ENCODE results near the gene CHSY1.
"Not testable (repeated sequence)": the region's sequence is repeated elsewhere in the genome, so short reads cannot be mapped to it uniquely, and the experiment has no call there.

Gene CHSY1

GRCh38 chr15:101214435-101215097, 37.3 kb downstream of the CHSY1 start:
- not testable (repeated sequence) for H3K4me1 ChIP-seq (ENCODE audit: insufficient read depth, low read length); H3K9me3 ChIP-seq (ENCODE audit: insufficient read depth, low read depth, low read length); H3K9ac ChIP-seq (ENCODE audit: low read depth, low read length); H3K27me3 ChIP-seq (ENCODE audit: insufficient read depth, low read length); H3K27ac ChIP-seq (ENCODE audit: low read length); H3K4me3 ChIP-seq (ENCODE audit: low read length)
- H3K36me3 ChIP-seq (ENCODE audit: insufficient read depth, low read depth, low read length), result peaks cover 17% of the 10 kb centered on the region

GRCh38 chr15:101213570-101213969, 38.3 kb downstream of the CHSY1 start:
- H3K27me3 ChIP-seq (ENCODE audit: insufficient read depth, low read length), result no peaks in the 10 kb centered on the region
- H3K36me3 ChIP-seq (ENCODE audit: insufficient read depth, low read depth, low read length), result peaks cover 20% of the 10 kb centered on the region
- H3K4me1 ChIP-seq (ENCODE audit: insufficient read depth, low read length), result peaks cover 2% of the 10 kb centered on the region; the same call in 1 of the 2 replicates
- no peak overlapping the region for H3K27ac ChIP-seq (ENCODE audit: low read length)
- H3K9me3 ChIP-seq (ENCODE audit: insufficient read depth, low read depth, low read length), result no peaks in the 10 kb centered on the region
- no peak overlapping the region for H3K4me3 ChIP-seq (ENCODE audit: low read length)
- no peak overlapping the region for H3K9ac ChIP-seq (ENCODE audit: low read depth, low read length)

- Histone ChIP-seq H3K4me3 (ENCODE audit: low read length) (no peak overlapping the region), H3K27ac (ENCODE audit: low read length) (no peak overlapping the region), H3K9ac (ENCODE audit: low read depth, low read length) (no peak overlapping the region), H3K4me1 (ENCODE audit: insufficient read depth, low read length) (peaks cover 2% of the 10 kb centered on the region; the same call in 1 of the 2 replicates), H3K27me3 (ENCODE audit: insufficient read depth, low read length) (no peaks in the 10 kb centered on the region), H3K9me3 (ENCODE audit: insufficient read depth, low read depth, low read length) (no peaks in the 10 kb centered on the region), H3K36me3 (ENCODE audit: insufficient read depth, low read depth, low read length) (peaks cover 20% of the 10 kb centered on the region)
Observed at GRCh38 chr15:101213147-101213546, 38.7 kb downstream of the CHSY1 start.

GRCh38 chr15:101211897-101212296, 40.0 kb downstream of the CHSY1 start:
- H3K4me3 ChIP-seq (ENCODE audit: low read length), result no peak overlapping the region
- peaks cover 16% of the 10 kb centered on the region for H3K36me3 ChIP-seq (ENCODE audit: insufficient read depth, low read depth, low read length)
- H3K4me1 ChIP-seq (ENCODE audit: insufficient read depth, low read length), result peaks cover 1% of the 10 kb centered on the region; the same call in 1 of the 2 replicates
- H3K9ac ChIP-seq (ENCODE audit: low read depth, low read length), result no peak overlapping the region
- H3K27ac ChIP-seq (ENCODE audit: low read length), result no peak overlapping the region
- H3K9me3 ChIP-seq (ENCODE audit: insufficient read depth, low read depth, low read length), result no peaks in the 10 kb centered on the region
- no peaks in the 10 kb centered on the region for H3K27me3 ChIP-seq (ENCODE audit: insufficient read depth, low read length)

- H3K9ac ChIP-seq (ENCODE audit: low read depth, low read length), result no peak overlapping the region
- H3K36me3 ChIP-seq (ENCODE audit: insufficient read depth, low read depth, low read length), result peaks cover 9% of the 10 kb centered on the region
- no peak overlapping the region for H3K27ac ChIP-seq (ENCODE audit: low read length)
- no peaks in the 10 kb centered on the region for H3K27me3 ChIP-seq (ENCODE audit: insufficient read depth, low read length)
- no peaks in the 10 kb centered on the region for H3K9me3 ChIP-seq (ENCODE audit: insufficient read depth, low read depth, low read length)
- H3K4me3 ChIP-seq (ENCODE audit: low read length), result no peak overlapping the region
- no peaks in the 10 kb centered on the region for H3K4me1 ChIP-seq (ENCODE audit: insufficient read depth, low read length)
Observed at GRCh38 chr15:101210466-101210865, 41.4 kb downstream of the CHSY1 start.

- peaks cover 9% of the 10 kb centered on the region for H3K36me3 ChIP-seq (ENCODE audit: insufficient read depth, low read depth, low read length)
- H3K27ac ChIP-seq (ENCODE audit: low read length), result no peak overlapping the region
- no peak overlapping the region for H3K9ac ChIP-seq (ENCODE audit: low read depth, low read length)
- no peak overlapping the region for H3K4me3 ChIP-seq (ENCODE audit: low read length)
- H3K27me3 ChIP-seq (ENCODE audit: insufficient read depth, low read length), result no peaks in the 10 kb centered on the region
- no peaks in the 10 kb centered on the region for H3K4me1 ChIP-seq (ENCODE audit: insufficient read depth, low read length)
- H3K9me3 ChIP-seq (ENCODE audit: insufficient read depth, low read depth, low read length), result no peaks in the 10 kb centered on the region
Observed at GRCh38 chr15:101210058-101210457, 41.8 kb downstream of the CHSY1 start.

- Histone ChIP-seq H3K27me3 (ENCODE audit: insufficient read depth, low read length) (no peaks in the 10 kb centered on the region), H3K4me1 (ENCODE audit: insufficient read depth, low read length) (no peaks in the 10 kb centered on the region), H3K9me3 (ENCODE audit: insufficient read depth, low read depth, low read length) (no peaks in the 10 kb centered on the region), H3K4me3 (ENCODE audit: low read length) (no peak overlapping the region), H3K9ac (ENCODE audit: low read depth, low read length) (no peak overlapping the region), H3K36me3 (ENCODE audit: insufficient read depth, low read depth, low read length) (peaks cover 9% of the 10 kb centered on the region), H3K27ac (ENCODE audit: low read length) (no peak overlapping the region)
Observed at GRCh38 chr15:101209285-101209845, 42.5 kb downstream of the CHSY1 start.

GRCh38 chr15:101207867-101208288, 44.0 kb downstream of the CHSY1 start:
- Histone ChIP-seq H3K4me1 (ENCODE audit: insufficient read depth, low read length) (no peaks in the 10 kb centered on the region; the same call in 1 of the 2 replicates), H3K9me3 (ENCODE audit: insufficient read depth, low read depth, low read length) (no peaks in the 10 kb centered on the region), H3K36me3 (ENCODE audit: insufficient read depth, low read depth, low read length) (peaks cover 4% of the 10 kb centered on the region), H3K4me3 (ENCODE audit: low read length) (no peak overlapping the region), H3K9ac (ENCODE audit: low read depth, low read length) (no peak overlapping the region), H3K27ac (ENCODE audit: low read length) (no peak overlapping the region), H3K27me3 (ENCODE audit: insufficient read depth, low read length) (no peaks in the 10 kb centered on the region)

- Histone ChIP-seq H3K9ac (ENCODE audit: low read depth, low read length) (no peak overlapping the region), H3K4me3 (ENCODE audit: low read length) (no peak overlapping the region), H3K27me3 (ENCODE audit: insufficient read depth, low read length) (no peaks in the 10 kb centered on the region), H3K9me3 (ENCODE audit: insufficient read depth, low read depth, low read length) (no peaks in the 10 kb centered on the region), H3K27ac (ENCODE audit: low read length) (no peak overlapping the region), H3K4me1 (ENCODE audit: insufficient read depth, low read length) (peaks cover 5% of the 10 kb centered on the region), H3K36me3 (ENCODE audit: insufficient read depth, low read depth, low read length) (peaks cover 4% of the 10 kb centered on the region)
Observed at GRCh38 chr15:101206176-101206591, 45.7 kb downstream of the CHSY1 start.

- Histone ChIP-seq H3K4me3 (ENCODE audit: low read length) (no peak overlapping the region), H3K36me3 (ENCODE audit: insufficient read depth, low read depth, low read length) (peaks cover 4% of the 10 kb centered on the region), H3K27ac (ENCODE audit: low read length) (no peak overlapping the region), H3K27me3 (ENCODE audit: insufficient read depth, low read length) (no peaks in the 10 kb centered on the region), H3K9ac (ENCODE audit: low read depth, low read length) (no peak overlapping the region), H3K9me3 (ENCODE audit: insufficient read depth, low read depth, low read length) (no peaks in the 10 kb centered on the region), H3K4me1 (ENCODE audit: insufficient read depth, low read length) (peaks cover 9% of the 10 kb centered on the region)
Observed at GRCh38 chr15:101204739-101205535, 46.9 kb downstream of the CHSY1 start.

GRCh38 chr15:101203607-101204189, 48.1 kb downstream of the CHSY1 start:
- Histone ChIP-seq H3K27ac (ENCODE audit: low read length) (no peak overlapping the region), H3K4me1 (ENCODE audit: insufficient read depth, low read length) (peaks cover 19% of the 10 kb centered on the region), H3K9ac (ENCODE audit: low read depth, low read length) (no peak overlapping the region), H3K36me3 (ENCODE audit: insufficient read depth, low read depth, low read length) (no peaks in the 10 kb centered on the region), H3K27me3 (ENCODE audit: insufficient read depth, low read length) (no peaks in the 10 kb centered on the region), H3K9me3 (ENCODE audit: insufficient read depth, low read depth, low read length) (no peaks in the 10 kb centered on the region), H3K4me3 (ENCODE audit: low read length) (no peak overlapping the region)

Measured in iPS-20b (cell line).